Stimulated activated CD8-positive, alpha-beta memory T cell treated with anti-CD3 and anti-CD28 coated beads, Interleukin-15, amount 100 ng/mL, for 4 hours (primary cell): ENCODE results near the gene PGC.
"Not testable (repeated sequence)": the region's sequence is repeated elsewhere in the genome, so short reads cannot be mapped to it uniquely, and the experiment has no call there.

ENCODE experiments used
- DNase-seq, 2 donors: peaks; one replicate each; pipeline ENCODE4 v3.0.0-alpha.2; 2020; ENCODE audit warnings: low read depth in 2 of 2

PGC gene

GRCh38 chr6:41775293-41775882 lies 28.2 kb upstream of the PGC start:
- DNase-seq: no peak

- no peak for DNase-seq
Measured at GRCh38 chr6:41774841-41775240, 27.6 kb upstream of the PGC start.

- DNase-seq: no peak
Measured at GRCh38 chr6:41771058-41771983, 24.1 kb upstream of the PGC start.

DNA sequence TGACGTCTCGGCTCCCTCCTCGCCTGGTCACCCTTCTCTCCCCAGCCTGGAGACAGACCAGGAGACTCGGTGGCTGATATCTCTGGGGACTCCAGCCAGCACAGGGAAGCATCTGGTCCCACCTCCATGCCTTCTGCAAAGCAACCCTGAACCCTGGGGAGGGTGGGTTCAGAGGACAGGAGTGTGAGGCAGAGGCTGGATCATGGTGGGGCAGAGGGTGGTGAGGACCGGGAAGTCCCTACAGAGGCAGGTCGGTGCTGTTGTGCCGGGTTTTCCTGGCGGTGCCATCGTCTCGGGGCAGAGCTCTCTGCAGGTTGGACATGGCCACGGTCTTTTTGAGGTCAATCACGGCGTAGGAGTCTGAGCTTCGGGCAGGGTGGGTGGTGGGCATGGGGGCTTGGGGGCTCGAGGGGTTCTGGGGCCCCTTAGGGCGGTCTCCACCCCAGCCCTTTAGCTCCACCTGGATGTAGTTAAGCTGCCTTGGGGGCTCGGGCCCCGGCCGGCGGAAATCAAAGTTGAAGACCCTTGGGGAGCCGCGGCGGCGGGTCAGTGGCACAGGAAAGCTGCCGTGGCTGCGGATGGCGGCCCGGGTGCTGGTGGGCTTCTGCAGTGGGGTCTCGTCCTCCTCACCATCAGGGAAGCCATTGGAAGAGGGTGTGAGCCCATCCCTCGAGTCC lies 23.3 kb upstream of the PGC start:
- DNase-seq: no peak

- no peak for DNase-seq
Measured at GRCh38 chr6:41769376-41769775, 22.2 kb upstream of the PGC start.

GRCh38 chr6:41768545-41769308 lies 21.5 kb upstream of the PGC start:
- DNase-seq: no peak

DNA sequence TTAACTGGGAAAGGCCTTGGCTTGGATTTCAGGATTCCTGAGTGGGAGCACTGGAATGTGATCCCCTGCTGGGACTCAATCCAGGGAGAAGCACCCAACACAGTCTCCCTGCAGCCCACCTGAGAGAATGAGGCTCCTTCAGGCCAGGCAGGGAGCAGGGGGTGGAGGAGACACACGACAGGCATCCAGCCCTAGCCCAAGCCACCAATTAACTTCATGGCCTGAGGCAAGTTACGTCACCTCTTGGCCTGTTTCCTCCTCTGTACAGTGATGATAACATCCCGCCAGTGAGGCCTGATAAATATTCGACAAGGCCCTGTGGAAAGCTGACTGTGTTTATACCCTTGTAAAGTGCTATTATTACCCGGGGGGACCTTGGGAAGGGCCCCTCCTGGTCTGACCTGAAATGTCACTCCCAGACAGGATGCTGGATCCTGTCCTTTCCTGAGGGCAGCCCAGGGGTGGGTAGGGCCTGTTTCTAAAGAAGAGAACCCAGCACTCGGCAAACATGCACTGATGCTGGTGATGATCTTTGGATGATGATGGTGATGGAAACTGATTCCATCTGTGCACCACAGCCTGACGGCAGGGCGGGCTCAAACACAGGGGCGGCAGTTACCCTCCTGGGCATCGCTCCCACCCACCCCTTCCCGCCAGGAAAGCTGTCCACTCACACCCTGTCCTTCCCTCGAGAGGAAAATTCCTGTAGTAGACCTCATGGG lies 20.1 kb upstream of the PGC start:
- no peak for DNase-seq

DNA sequence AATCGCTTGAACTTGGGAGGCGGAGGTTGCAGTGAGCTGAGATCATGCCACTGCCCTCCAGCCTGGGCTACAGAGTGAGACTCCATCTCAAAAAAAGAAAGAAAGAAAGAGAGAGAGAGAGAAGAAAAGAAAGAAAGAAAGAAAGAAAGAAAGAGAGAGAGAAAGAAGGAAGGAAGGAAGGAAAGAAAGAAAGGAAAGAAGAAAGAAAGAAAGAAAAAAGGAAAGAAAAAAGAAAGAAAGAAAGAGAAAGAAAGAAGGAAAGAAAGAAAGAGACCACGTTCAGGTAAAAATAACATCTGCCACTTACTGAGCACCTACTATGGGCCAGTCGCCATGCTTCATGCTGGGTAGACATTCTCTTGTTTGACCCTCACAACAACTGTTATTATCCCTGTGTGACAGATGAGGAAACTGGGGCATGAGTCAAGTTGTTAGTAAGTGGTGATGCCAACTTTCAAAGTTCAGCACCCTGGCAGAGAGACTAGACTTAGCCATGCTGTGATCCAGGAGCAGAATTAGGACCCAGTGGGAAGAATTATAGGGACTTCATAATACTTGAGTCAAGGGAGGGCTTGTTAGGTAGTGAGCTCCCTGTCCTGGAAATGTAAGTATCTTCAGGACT lies 19.0 kb upstream of the PGC start:
- not testable (repeated sequence) for DNase-seq

- DNase-seq: no peak
Measured at GRCh38 chr6:41763470-41763869, 16.3 kb upstream of the PGC start.

DNA sequence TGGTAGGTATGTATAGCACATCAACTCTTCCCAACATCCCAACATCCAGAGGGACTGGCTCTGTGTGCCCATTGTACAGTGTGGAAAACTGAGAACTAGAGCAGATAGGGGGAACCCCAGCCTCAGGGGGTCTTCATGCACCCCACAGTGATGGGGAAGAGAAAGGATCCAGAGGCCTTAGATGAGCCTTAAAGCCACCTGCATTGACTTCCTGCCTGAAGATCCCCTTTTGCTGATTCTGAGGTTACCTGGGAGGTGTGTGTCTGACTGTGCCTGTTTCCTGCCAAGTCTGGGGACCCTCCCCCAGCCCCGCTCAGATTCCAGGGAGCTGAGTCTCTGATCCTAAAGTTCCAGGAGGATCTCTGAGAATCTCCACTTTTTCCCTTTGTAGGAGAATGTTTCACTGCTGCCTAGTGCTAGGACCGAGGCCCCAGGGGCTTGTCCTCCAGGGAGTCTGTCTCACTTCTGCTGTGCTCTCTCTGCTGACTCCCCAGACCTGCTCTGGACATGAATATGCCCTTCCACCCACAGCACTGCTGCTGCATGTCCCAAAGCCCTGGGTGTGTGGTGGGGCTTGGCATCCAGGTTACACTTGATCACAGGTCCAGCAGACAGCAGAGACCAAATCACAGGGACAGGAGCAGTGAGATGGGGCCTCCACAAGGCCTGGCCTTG lies 12.8 kb upstream of the PGC start:
- no peak for DNase-seq

DNA sequence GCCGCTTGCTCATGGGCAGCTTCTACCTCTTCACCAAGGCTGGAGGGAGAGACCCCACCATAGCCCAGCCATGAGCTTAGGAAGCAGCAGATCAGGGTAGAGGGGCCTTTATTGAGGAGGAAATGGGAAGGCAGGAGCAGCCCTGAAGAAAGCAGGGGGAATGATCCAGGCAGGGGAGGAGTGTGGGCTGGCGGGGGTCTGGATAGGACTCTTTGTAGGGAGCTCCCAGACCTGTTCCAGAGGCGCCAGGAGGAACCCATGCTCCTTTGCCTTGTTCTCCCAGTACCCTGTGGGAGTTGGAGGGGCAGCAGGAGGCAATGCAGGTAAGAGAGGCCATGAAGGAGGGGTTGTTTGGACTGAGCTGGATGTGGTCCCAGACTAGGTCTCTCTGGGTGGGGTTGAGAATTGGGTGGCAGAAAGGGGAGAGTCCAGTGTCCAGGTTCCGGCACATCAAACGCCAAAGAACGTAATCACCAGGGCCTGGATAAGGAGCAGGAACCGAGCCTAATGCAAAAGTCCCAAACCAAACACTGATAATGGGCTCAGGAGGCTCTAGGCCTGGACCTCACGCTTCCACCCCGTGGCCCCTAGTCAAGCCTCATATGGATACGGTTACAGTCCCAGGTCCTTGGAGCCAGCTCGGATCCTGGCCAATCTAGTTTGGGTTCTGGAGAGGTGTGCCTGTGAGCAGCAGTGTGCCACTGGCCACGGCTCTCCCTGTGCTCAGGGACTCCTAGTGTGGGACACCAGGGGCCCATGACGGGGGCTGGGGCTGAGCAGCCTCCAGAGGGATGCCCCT lies 12.1 kb upstream of the PGC start:
- no peak for DNase-seq

GRCh38 chr6:41758641-41759035 lies 11.4 kb upstream of the PGC start:
- DNase-seq: no peak

- DNase-seq: no peak
Measured at GRCh38 chr6:41757931-41758640, 10.9 kb upstream of the PGC start.

- DNase-seq: no peak
Measured at GRCh38 chr6:41757271-41757670, 10.1 kb upstream of the PGC start.

GRCh38 chr6:41756354-41756753 lies 9.2 kb upstream of the PGC start:
- no peak for DNase-seq

DNA sequence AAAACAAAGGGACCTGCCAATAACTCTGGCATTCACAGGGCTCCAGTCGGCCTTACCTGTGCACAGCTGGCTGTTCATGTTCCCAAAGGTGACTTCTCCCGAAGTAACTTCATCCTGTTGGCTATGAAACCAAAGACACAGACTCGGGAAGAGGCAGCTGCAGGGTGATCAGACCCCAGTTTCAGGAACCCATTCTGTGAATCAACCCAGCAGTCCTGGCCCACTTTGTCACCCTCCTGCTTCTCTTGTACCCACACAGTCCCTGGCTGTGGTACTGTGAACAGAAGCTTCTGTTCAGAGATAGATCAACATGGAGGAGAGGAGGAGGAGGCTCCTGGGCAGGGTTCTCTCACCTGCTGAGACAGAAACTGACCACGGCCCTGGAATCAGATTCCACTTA lies 8.7 kb upstream of the PGC start:
- no peak for DNase-seq

GRCh38 chr6:41750374-41750773 lies 3.2 kb upstream of the PGC start:
- DNase-seq: no peak

- DNase-seq: no peak
Measured at GRCh38 chr6:41748542-41748941, 1.3 kb upstream of the PGC start.

GRCh38 chr6:41748102-41748477 lies 893 bp upstream of the PGC start:
- no peak for DNase-seq
